AG10803 (cell line): ENCODE measurements around the gene PTTG1IP.
A peak's percentile ranks its signal among the peaks of the same experiment; 100 is the strongest.

Experiments
- DNase-seq: peaks from one replicate; pipeline ENCODE4 v3.0.0; 2010; ENCODE audit warnings: low read depth
- H3K4me3 ChIP-seq: 2 replicates; pipeline ENCODE4 v1.5.1; 2011; ENCODE audit warnings: mild to moderate bottlenecking, low read length, control low read depth
- TF ChIP-seq, protein P1 (sequence below): conservative IDR thresholded peaks from 2 replicates; pipeline ENCODE4 v1.5.1; 2011; ENCODE audit warnings: mild to moderate bottlenecking, low read length, control low read depth, inconsistent platforms

Gene PTTG1IP

DNA sequence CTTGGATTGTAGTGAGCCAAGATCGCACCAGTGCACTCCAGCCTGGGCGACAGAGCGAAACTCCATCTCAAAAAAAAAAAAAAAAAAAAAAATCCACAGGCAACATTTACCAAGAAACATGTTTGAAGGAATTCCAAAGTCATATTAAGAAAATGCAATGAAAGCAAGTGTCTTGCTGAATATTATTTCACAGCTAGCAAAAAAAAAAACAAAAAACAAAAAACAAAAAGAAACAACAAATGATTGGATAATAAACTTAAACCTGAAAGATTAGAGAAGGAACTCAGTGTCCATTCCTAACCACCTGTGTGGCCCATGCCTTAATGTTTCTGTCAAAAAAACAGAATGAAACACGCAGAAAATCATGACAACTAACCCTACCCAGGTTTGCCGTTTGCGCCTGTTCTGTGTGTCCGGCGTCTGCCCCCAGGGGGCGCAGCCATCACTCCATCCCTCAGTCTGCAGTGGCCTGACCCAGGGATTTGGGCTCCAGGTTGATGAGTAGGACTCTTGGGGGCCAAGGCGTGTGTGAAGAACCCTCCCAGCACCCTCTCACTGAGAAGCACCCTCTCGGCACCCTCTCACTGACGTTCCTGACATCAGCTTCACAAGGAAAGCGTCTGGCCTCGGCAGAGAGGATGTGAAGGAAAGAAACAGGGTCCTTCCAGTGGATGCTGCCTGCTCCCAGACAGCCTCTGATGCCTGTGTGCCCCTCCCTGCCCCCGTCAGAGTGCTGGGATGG is 19.2 kb upstream of the PTTG1IP start:
- no peak overlapping the region for H3K4me3 ChIP-seq
- peak; percentile 44 for DNase-seq
- TF ChIP-seq, protein P1, sequence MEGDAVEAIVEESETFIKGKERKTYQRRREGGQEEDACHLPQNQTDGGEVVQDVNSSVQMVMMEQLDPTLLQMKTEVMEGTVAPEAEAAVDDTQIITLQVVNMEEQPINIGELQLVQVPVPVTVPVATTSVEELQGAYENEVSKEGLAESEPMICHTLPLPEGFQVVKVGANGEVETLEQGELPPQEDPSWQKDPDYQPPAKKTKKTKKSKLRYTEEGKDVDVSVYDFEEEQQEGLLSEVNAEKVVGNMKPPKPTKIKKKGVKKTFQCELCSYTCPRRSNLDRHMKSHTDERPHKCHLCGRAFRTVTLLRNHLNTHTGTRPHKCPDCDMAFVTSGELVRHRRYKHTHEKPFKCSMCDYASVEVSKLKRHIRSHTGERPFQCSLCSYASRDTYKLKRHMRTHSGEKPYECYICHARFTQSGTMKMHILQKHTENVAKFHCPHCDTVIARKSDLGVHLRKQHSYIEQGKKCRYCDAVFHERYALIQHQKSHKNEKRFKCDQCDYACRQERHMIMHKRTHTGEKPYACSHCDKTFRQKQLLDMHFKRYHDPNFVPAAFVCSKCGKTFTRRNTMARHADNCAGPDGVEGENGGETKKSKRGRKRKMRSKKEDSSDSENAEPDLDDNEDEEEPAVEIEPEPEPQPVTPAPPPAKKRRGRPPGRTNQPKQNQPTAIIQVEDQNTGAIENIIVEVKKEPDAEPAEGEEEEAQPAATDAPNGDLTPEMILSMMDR = peak; percentile 98

GRCh38 chr21:44892095-44892494 is 18.6 kb upstream of the PTTG1IP start:
- TF ChIP-seq, protein P1 = no peak
- H3K4me3 ChIP-seq = no peak overlapping the region
- DNase-seq = no peak

DNA sequence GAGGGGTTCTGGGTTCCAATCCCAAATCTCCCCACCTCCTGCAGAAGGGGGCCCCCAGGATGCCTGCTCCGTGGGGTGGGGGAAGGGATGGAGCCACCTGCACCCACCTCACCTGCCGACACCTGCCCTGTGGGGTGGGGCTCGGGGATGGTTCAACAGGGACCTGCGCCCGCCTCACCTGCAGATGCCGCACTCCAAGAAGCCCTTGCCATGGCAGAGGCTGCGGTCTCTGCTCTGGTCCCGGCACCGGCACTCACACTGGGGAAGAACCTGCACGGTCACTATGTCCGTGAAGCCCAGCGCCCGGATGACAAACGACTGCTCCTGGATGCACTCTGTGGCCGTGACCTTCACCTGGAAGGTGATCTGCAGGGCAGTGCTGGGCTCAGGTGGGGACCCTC is 18.1 kb upstream of the PTTG1IP start:
- no peak for DNase-seq
- TF ChIP-seq, protein P1 = no peak
- no peak overlapping the region for H3K4me3 ChIP-seq

DNA sequence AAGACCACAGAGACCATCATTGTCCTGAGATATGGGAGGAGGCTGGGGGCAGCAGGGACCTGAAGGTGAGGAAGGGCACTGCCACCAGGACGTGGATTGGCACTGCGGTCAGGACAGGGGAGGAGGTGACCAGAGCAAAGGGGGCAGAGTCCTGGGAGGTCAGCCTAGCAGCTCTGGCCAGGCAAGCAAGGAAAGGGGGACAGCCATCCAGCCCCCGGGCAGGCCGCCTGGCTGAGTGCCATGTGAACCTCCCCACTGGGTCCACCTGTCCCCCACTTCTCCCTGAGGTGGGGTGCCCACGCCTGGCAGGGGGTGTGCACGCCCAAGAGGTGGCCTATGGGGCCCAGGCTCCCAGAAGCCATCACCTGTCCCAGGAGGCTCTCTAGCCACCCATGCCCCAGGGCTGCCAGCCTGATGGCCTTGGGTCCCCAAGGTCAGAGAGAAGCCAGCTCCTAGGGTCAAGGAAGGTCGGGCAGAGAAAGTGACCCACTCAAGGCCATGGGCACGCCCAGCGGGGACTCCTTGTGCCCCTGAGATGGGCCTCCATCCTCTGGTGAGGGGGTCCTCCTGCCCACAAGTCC is 17.6 kb upstream of the PTTG1IP start:
- no peak for DNase-seq
- H3K4me3 ChIP-seq = no peak overlapping the region
- TF ChIP-seq, protein P1 = no peak

- DNase-seq = no peak
- H3K4me3 ChIP-seq = no peak overlapping the region
- TF ChIP-seq, protein P1 = no peak
Observed at GRCh38 chr21:44890338-44890931, 16.9 kb upstream of the PTTG1IP start.

- TF ChIP-seq, protein P1 = no peak
- no peak overlapping the region for H3K4me3 ChIP-seq
- no peak for DNase-seq
Observed at GRCh38 chr21:44889625-44890337, 16.3 kb upstream of the PTTG1IP start.
